GM12878 (cell line): ENCODE measurements around the gene HS3ST5. TPM values are rescaled to one million over a fixed set of nuclear protein-coding genes. Genes with fewer than 3 reads are reported as not detected.

Experiments used
- ATAC-seq: fragments of 200-7000 bp; cut with Tn5 transposase; 3 replicates; pipeline ENCODE4 v1.9.1; 2020; ENCODE audit warnings: mild to moderate bottlenecking, moderate library complexity
- BruUV-seq: library from RNA; stranded (reverse); fragments of 400-500 nt; replicated peaks from 2 replicates; lab custom pipeline; 2021; lab: Mats Ljungman, UMichigan
- CTCF ChIA-PET: fragments of 300-600 bp; sonication (Branson Sonifier 250); formaldehyde crosslinking; extraction: SDS; loops from one replicate; lab custom pipeline; 2021; ENCODE audit warnings: inconsistent platforms; lab: Yijun Ruan, JAX
- POLR2A ChIA-PET: fragments of 350-600 bp; formaldehyde crosslinking; extraction: SDS; loops from one replicate; lab custom pipeline; 2021; ENCODE audit warnings: inconsistent platforms; lab: Charles Lee
- RAD21 ChIA-PET: fragments of 300-600 bp; sonication (Branson Sonifier 250); formaldehyde crosslinking; loops from one replicate; lab custom pipeline; 2023; ENCODE audit warnings: antibody characterized with exemption; ENCODE audit not compliant: unreplicated experiment; lab: Charles Lee
- SMC1A ChIA-PET: fragments of 300-600 bp; sonication (Branson Sonifier 250); formaldehyde crosslinking; loops from one replicate; lab custom pipeline; 2023; ENCODE audit not compliant: unreplicated experiment, uncharacterized antibody; lab: Charles Lee
- DNase-seq: peaks from one replicate; pipeline ENCODE4 v3.0.0-alpha.2; 2011; ENCODE audit warnings: low read depth, low spot score
- FAIRE-seq: peaks from 3 replicates; lab custom pipeline; 2011; peaks lifted over from hg19 to GRCh38; lab: Jason Lieb, UNC
- H2AFZ ChIP-seq: 2 replicates; pipeline ENCODE4 v1.6.0; 2011; ENCODE audit warnings: low read depth, low read length, control low read depth; ENCODE audit not compliant: control insufficient read depth
- H3K27ac ChIP-seq: 2 replicates; pipeline ENCODE4 v1.5.1; 2011; ENCODE audit warnings: control low read depth; ENCODE audit not compliant: control insufficient read depth, insufficient read depth
- H3K27me3 ChIP-seq, 2 experiments: replicated peaks in 1 of 2; 2 replicates each; pipeline versions ENCODE4 v1.6.0 to v1.6.1; 2011; ENCODE audit warnings: low read length in 1 of 2; ENCODE audit not compliant: control insufficient read depth in 2 of 2, insufficient read depth in 2 of 2
- H3K36me3 ChIP-seq, 2 experiments: 2 replicates each; pipeline ENCODE4 v1.5.1; 2011; ENCODE audit warnings: low read length in 1 of 2; ENCODE audit not compliant: control insufficient read depth in 2 of 2, insufficient read depth in 2 of 2
- H3K4me1 ChIP-seq: 2 replicates; pipeline ENCODE4 v1.6.1; 2011; ENCODE audit warnings: mild to moderate bottlenecking, low read length, moderate library complexity, mixed read lengths; ENCODE audit not compliant: control insufficient read depth, insufficient read depth
- H3K4me2 ChIP-seq: 2 replicates; pipeline ENCODE4 v1.6.0; 2011; ENCODE audit warnings: control low read depth; ENCODE audit not compliant: control insufficient read depth, insufficient read depth
- H3K4me3 ChIP-seq: fragments of 200-600 bp; sonication (generic); 2 replicates; pipeline ENCODE4 v1.5.1; 2016
- H3K79me2 ChIP-seq: 2 replicates; pipeline ENCODE4 v1.6.0; 2011; ENCODE audit warnings: low read length; ENCODE audit not compliant: control insufficient read depth, insufficient read depth
- H3K9ac ChIP-seq: 2 replicates; pipeline ENCODE4 v1.8.0; 2011; ENCODE audit warnings: low read length, control low read depth, mixed read lengths; ENCODE audit not compliant: control insufficient read depth, insufficient read depth
- H3K9me3 ChIP-seq: replicated peaks from 3 replicates; pipeline ENCODE4 v1.5.1; 2011; ENCODE audit warnings: mild to moderate bottlenecking, low read length; ENCODE audit not compliant: control insufficient read depth, insufficient read depth
- H4K20me1 ChIP-seq: 2 replicates; pipeline ENCODE4 v1.6.0; 2011; ENCODE audit not compliant: control insufficient read depth, insufficient read depth
- CHD2 ChIP-seq: IDR thresholded peaks from 2 replicates; pipeline ENCODE4 v1.6.1; 2011; ENCODE audit warnings: low read depth, low read length, improper control_type of control experiment, borderline replicate concordance
- MTA2 ChIP-seq: fragments of 450-650 bp; IDR thresholded peaks from 2 replicates; pipeline ENCODE4 v1.6.1; 2016; ENCODE audit warnings: low read depth, mild to moderate bottlenecking, moderate library complexity
- POLR2A ChIP-seq: IDR thresholded peaks from 2 replicates; pipeline ENCODE4 v1.6.1; 2011; ENCODE audit warnings: low read depth, mild to moderate bottlenecking, low read length
- STAT3 ChIP-seq: IDR thresholded peaks from 2 replicates; pipeline ENCODE4 v1.6.1; 2011; ENCODE audit warnings: low read depth, low read length, improper control_type of control experiment
- ZNF217 ChIP-seq: fragments of 450-650 bp; IDR thresholded peaks from 2 replicates; pipeline ENCODE4 v1.6.1; 2017; ENCODE audit warnings: antibody characterized with exemption, mild to moderate bottlenecking
- WGBS: methylation state at CpG from one replicate; pipeline ENCODE4 v1.1.6; 2016; ENCODE audit warnings: low lambda C conversion rate; ENCODE audit not compliant: insufficient replicate concordance, insufficient coverage; ENCODE audit errors: missing lambda C conversion rate; 5-methylcytosine and 5-hydroxymethylcytosine counted together
- in situ Hi-C: fragments of 300-500 bp; cut with MboI; formaldehyde crosslinking; loops from 9 replicates; pipeline ENCODE4 v1.14.3; 2018; ENCODE audit warnings: mixed read lengths
- intact Hi-C: fragments of 100-400 bp; cut with micrococcal nuclease; formaldehyde crosslinking; loops from one replicate; pipeline ENCODE4 v1.14.2; 2022; ENCODE audit not compliant: unreplicated experiment
- polyA plus RNA-seq, 11 experiments: library from polyadenylated mRNA; depleted of rRNA in 4 of 11; unstranded in 6 of 11; stranded (reverse) in 5 of 11; fragments of >200 nt; fragmentation: Nextera tagmentation in 4 of 11; fragmentation: Illumina TruSeq in 1 of 11; extraction: Ambion mirVana in 4 of 11; extraction: Trizol in 1 of 11; gene quantifications; 1 replicate in 1 of 11; 2 replicates in 10 of 11; pipeline versions ENCODE4 v1.2.1 to v1.2.3, GENCODE V29; 2011 to 2016; ENCODE audit warnings: inconsistent platforms in 2 of 11, missing spikeins in 2 of 11, low read depth in 1 of 11
- total RNA-seq, 4 experiments: library from RNA; depleted of rRNA in 3 of 4; stranded (reverse); fragments of >200 nt in 3 of 4; fragmentation: Illumina TruSeq in 1 of 4; extraction: Trizol in 1 of 4; gene quantifications; 2 replicates each; pipeline versions ENCODE4 v1.2.1 to v1.2.3, GENCODE V29; 2013 to 2021

Gene HS3ST5
- total and polyA plus RNA-seq, 10 of the 15 experiments (the other 5 are each of a cell fraction or from before 2014, with no cell fraction given): 0.04 TPM; not detected in 9

- TF ChIP-seq MTA2 (no peak), STAT3 (no peak), ZNF217 (no peak), CHD2 (no peak)
- 28% methylated on average over 2 of the region's 2 CpGs for whole genome bisulfite sequencing
- no TSS peak for BruUV-seq
- Histone ChIP-seq H3K27me3 (no peaks in the 10 kb centered on the region), H3K27ac (no peak overlapping the region), H3K79me2 (no peaks in the 10 kb centered on the region), H3K4me3 (no peak overlapping the region), H3K4me2 (no peak overlapping the region), H3K9me3 (no peaks in the 10 kb centered on the region), H3K9ac (no peak overlapping the region), H2AFZ (no peak overlapping the region), H3K4me1 (no peaks in the 10 kb centered on the region), H3K36me3 (no peaks in the 10 kb centered on the region), H4K20me1 (no peaks in the 10 kb centered on the region)
- in situ Hi-C loops: no loop called here
- ChIA-PET POLR2A (interaction anchor here (0.6 kb wide), 1 partner anchor 76 kb away, joined by 3 read pairs; no protein-coding TSS in a partner anchor), RAD21 (no interaction called here), CTCF (interaction anchor here (1.1 to 1.3 kb wide), 4 partner anchors 9 to 212 kb away, joined by 3 to 7 read pairs (median 4); no protein-coding TSS in a partner anchor), SMC1A (no interaction called here)
- DNase-seq (no peak), FAIRE-seq (no peak), ATAC-seq (no peak)
- intact Hi-C loops: no loop called here
Observed at GRCh38 chr6:114092943-114093342, 249.9 kb downstream of the HS3ST5 start.

- in situ Hi-C loops: no loop called here
- no peak for FAIRE-seq
- BruUV-seq: no TSS peak
Observed at GRCh38 chr6:114090626-114091025, 252.2 kb downstream of the HS3ST5 start.

More at GRCh38 chr6:114090626-114091025, 252.2 kb downstream of the HS3ST5 start:
- RAD21 ChIA-PET: no interaction called here
- SMC1A ChIA-PET: interaction anchor here (0.5 to 0.9 kb wide), 2 partner anchors 11 to 1579 kb away, joined by 4 read pairs; no protein-coding TSS in a partner anchor
- Histone ChIP-seq H3K9ac (no peak overlapping the region), H4K20me1 (no peaks in the 10 kb centered on the region), H3K9me3 (no peaks in the 10 kb centered on the region), H3K4me1 (no peaks in the 10 kb centered on the region), H3K4me2 (no peak overlapping the region), H3K79me2 (no peaks in the 10 kb centered on the region), H3K4me3 (no peak overlapping the region), H2AFZ (no peak overlapping the region), H3K27ac (no peak overlapping the region), H3K27me3 (no peaks in the 10 kb centered on the region; a peak in 1 of 4 replicates), H3K36me3 (no peaks in the 10 kb centered on the region)
- ATAC-seq (no peak), DNase-seq (no peak)
- no peak for TF ChIP-seq POLR2A
- 22% methylated on average over 4 of the region's 4 CpGs for WGBS
- intact Hi-C loops: no loop called here
- POLR2A ChIA-PET: no interaction called here
- CTCF ChIA-PET: interaction anchor here (1.3 to 2.3 kb wide), 2 partner anchors 9 to 18 kb away, joined by 4 to 8 read pairs; no protein-coding TSS in a partner anchor
